NCI-H2029 (cell line): ENCODE data around the gene DPH5.

ENCODE experiments used
- DNase-seq: peaks from one replicate; lab custom pipeline; 2025; lab: John Stamatoyannopoulos, UW

DPH5 gene

GRCh38 chr1:101030881-101031280 lies 5.3 kb upstream of the DPH5 start:
- no peak for DNase-seq

GRCh38 chr1:101029184-101029583 lies 3.6 kb upstream of the DPH5 start:
- DNase-seq, result no peak

- DNase-seq, result no peak
Measured at GRCh38 chr1:101028466-101028865, 2.9 kb upstream of the DPH5 start.

GRCh38 chr1:101027194-101027772 lies 1.7 kb upstream of the DPH5 start:
- no peak for DNase-seq

GRCh38 chr1:101026430-101026788 lies 825 bp upstream of the DPH5 start:
- DNase-seq, result no peak

GRCh38 chr1:101025283-101025656 lies 314 bp downstream of the DPH5 start:
- DNase-seq, result no peak

- peak; percentile 18 for DNase-seq
Measured at GRCh38 chr1:101022294-101022693, 3.3 kb downstream of the DPH5 start.

- no peak for DNase-seq
Measured at GRCh38 chr1:101017448-101017847, 8.1 kb downstream of the DPH5 start.

- no peak for DNase-seq
Measured at GRCh38 chr1:101013776-101014175, 11.8 kb downstream of the DPH5 start.

- no peak for DNase-seq
Measured at GRCh38 chr1:101008229-101008834, 17.3 kb downstream of the DPH5 start.

- no peak for DNase-seq
Measured at GRCh38 chr1:101006553-101006952, 19.0 kb downstream of the DPH5 start.

- DNase-seq, result no peak
Measured at GRCh38 chr1:101005871-101006270, 19.7 kb downstream of the DPH5 start.

- DNase-seq, result no peak
Measured at GRCh38 chr1:101005183-101005582, 20.4 kb downstream of the DPH5 start.

GRCh38 chr1:101004670-101005069 lies 20.9 kb downstream of the DPH5 start:
- DNase-seq, result no peak

- DNase-seq, result peak; percentile 11
Measured at GRCh38 chr1:101004061-101004460, 21.5 kb downstream of the DPH5 start.

GRCh38 chr1:101003012-101003650 lies 22.5 kb downstream of the DPH5 start:
- no peak for DNase-seq

GRCh38 chr1:101002551-101002950 lies 23.0 kb downstream of the DPH5 start:
- DNase-seq, result no peak

GRCh38 chr1:101000131-101000873 lies 25.3 kb downstream of the DPH5 start:
- DNase-seq, result no peak

- no peak for DNase-seq
Measured at GRCh38 chr1:100998426-100998825, 27.2 kb downstream of the DPH5 start.

GRCh38 chr1:100995198-100995988 lies 30.2 kb downstream of the DPH5 start:
- no peak for DNase-seq

- DNase-seq, result no peak
Measured at GRCh38 chr1:100989306-100990077, 36.1 kb downstream of the DPH5 start.

GRCh38 chr1:100988121-100988520 lies 37.5 kb downstream of the DPH5 start:
- no peak for DNase-seq
